GM18511 (cell line): ENCODE results near the gene MPLKIP.
A peak's percentile ranks its signal among the peaks of the same experiment; 100 is the strongest.
"Not testable (repeated sequence)": the region's sequence is repeated elsewhere in the genome, so short reads cannot be mapped to it uniquely, and the experiment has no call there.

Experiments used
- ATAC-seq: cut with Tn5 transposase; IDR thresholded peaks from one replicate; pipeline ENCODE4 v1.9.1; 2021; ENCODE audit warnings: mild to moderate bottlenecking, moderate library complexity; ENCODE audit not compliant: unreplicated experiment

The MPLKIP gene

GRCh38 chr7:40134428-40135316 lies at the start of gene MPLKIP, which contains the start of gene SUGCT:
MPLKIP (minus strand) TSS chr7:40134622; CDS start chr7:40134567, 55 bp downstream.
SUGCT (plus strand) TSS chr7:40135005.
- peak; percentile 93 for ATAC-seq

DNA sequence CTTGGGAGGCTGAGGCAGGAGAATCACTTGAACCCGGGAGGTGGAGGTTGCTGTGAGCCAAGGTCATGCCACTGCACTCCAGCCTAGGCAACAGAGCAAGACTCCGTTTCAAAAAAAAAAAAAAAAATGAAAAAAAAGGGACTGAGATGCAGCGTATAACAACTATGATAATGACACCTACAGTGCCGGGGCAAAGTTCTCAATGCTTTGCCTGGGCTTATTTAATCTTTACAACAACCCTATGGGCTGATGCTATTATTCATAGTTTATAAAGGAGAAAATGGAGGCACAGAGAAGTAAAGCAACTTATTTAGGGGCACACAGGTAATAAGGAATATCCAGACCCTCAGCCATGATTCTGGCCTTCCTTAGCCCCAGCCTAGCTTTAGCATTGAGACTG lies 48.0 kb upstream of the MPLKIP start:
- no peak for ATAC-seq

DNA sequence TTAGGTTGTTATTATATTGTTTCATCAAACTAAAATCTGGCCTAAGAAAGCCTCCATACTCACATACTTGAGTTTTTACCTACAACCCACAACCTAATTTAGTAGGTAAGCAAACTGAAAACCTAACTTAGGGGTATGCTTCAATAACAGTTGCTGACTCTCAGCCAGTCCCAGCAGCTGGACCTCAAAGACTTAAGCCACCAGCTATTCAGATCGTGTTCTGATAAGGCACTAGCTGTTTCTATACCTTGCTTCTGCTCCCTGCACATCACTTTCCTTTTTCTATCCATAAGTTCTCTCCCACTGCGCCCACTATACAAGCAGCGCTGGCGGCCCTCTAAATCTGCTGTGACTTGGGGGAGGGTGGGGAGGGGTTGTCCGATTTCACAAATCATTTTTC lies 42.6 kb upstream of the MPLKIP start:
- no peak for ATAC-seq

GRCh38 chr7:40175725-40176510 lies 41.5 kb upstream of the MPLKIP start:
- no peak for ATAC-seq

DNA sequence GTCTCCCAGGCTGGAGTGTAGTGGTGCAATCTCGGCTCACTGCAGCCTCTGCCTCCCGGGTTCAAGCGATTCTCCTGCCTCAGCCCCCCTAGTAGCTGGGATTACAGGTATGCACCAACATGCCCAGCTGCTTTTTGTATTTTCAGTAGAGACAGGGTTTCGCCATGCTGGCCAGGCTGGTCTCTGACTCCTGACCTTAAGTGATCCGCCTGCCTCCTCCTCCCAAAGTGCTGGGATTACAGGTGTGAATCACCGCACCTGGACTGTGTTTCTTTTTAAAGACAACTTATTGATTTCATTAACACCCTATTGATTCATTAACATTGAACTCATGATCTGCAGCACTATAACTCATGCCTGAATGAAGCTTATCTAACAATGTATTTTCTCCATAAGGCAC lies 40.8 kb upstream of the MPLKIP start:
- not testable (repeated sequence) for ATAC-seq

DNA sequence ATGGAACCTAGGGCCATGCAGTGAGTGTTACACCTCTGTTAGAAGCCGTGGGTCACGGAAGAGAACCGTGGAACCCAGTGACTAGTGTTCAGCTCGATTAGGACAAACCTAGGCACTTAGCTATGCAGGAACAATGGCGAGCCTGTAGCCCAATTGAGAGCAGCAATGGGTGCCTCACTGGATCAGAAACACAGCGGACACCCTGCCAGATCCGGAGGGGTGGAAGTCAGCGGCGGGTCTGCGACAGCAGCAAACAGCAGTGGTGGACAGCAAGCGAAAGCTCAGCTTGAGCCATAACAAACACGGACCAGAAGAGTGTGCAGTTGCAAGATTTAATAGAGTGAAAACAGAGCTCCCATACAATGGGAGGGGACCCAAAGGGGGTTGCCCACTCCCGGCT lies 38.7 kb upstream of the MPLKIP start:
- not testable (repeated sequence) for ATAC-seq

- ATAC-seq, result not testable (repeated sequence)
Observed at GRCh38 chr7:40168266-40168665, 33.8 kb upstream of the MPLKIP start.

GRCh38 chr7:40167291-40167690 lies 32.9 kb upstream of the MPLKIP start:
- ATAC-seq, result no peak

- no peak for ATAC-seq
Observed at GRCh38 chr7:40165216-40165615, 30.8 kb upstream of the MPLKIP start.

- no peak for ATAC-seq
Observed at GRCh38 chr7:40162516-40162915, 28.1 kb upstream of the MPLKIP start.

- no peak for ATAC-seq
Observed at GRCh38 chr7:40156988-40157387, 22.6 kb upstream of the MPLKIP start.

GRCh38 chr7:40151504-40151903 lies 17.1 kb upstream of the MPLKIP start:
- ATAC-seq, result no peak

- ATAC-seq, result no peak
Observed at GRCh38 chr7:40148671-40149070, 14.2 kb upstream of the MPLKIP start.

DNA sequence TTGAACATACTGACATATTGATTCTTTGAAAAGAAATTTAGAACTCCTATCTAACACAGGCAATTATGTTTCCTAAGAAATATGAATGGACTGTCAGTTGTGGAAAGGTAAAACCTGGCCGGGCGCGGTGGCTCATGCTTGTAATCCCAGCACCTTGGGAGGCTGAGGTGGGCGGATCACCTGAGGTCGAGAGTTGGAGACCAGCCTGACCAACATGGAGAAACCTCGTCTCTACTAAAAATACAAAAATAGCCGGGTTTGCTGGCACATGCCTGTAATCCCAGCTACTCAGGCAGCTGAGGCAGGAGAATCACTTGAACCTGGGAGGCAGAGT lies 13.8 kb upstream of the MPLKIP start:
- not testable (repeated sequence) for ATAC-seq

DNA sequence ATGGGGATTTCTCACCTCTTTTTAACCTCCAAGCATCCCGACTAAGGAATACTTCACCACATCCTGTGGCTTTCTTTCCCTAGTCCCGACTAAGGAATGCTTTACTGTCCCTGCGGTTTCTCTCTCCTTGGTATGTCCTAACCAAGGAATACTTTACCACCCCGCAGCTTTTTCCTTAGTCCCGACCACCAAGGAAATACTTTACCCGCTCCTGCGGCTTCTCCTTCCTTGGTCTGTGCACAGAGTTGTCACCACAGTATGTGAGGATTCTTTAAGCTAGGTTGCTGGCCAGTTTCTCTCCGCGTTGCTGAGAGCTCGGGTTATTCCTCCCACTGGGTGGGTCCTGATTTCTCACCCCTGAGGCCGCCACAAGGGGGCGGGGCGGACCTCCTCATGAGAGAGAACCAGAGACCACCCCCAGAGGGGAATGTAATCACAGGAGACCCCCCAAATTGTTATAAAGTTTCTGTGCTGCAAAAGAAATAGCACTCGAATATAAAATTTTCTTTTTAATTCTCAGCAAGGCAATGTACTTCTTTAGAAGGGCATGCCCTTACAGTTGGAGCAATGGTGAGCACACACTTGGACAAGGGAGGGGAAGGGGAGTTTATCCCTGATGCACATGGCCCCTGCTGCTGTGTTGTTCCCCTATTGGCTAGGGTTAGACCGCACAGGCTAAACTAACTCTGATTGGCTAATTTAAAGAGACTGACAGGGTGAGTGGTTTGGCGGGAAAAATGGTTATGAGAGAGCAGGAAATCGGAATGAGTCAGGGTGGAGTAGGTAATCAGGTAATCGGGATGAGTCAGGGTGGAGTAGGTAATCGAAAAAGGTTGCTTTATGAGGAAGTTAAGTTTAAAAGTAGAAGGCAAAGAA lies 13.2 kb upstream of the MPLKIP start:
- ATAC-seq, result no peak

- not testable (repeated sequence) for ATAC-seq
Observed at GRCh38 chr7:40145596-40146130, 11.2 kb upstream of the MPLKIP start.

- not testable (repeated sequence) for ATAC-seq
Observed at GRCh38 chr7:40141916-40142315, 7.5 kb upstream of the MPLKIP start.

- ATAC-seq, result not testable (repeated sequence)
Observed at GRCh38 chr7:40139891-40140290, 5.5 kb upstream of the MPLKIP start.

- ATAC-seq, result no peak
Observed at GRCh38 chr7:40138973-40139372, 4.6 kb upstream of the MPLKIP start.

- no peak for ATAC-seq
Observed at GRCh38 chr7:40137563-40137962, 3.1 kb upstream of the MPLKIP start.

DNA sequence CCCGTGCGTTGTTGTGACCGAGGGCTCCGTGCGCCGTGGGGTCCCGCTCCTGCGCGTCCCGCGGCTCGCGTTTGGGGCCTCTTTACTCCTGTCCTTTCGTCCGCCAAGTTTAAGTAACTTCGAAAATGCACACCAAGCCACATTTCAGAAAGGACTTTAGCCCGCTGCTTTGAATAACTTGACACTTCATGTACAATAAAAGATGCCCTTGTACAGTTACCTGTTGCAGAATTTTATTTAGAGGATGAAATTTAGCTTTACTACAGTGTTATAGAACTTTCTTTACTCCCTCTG lies 842 bp upstream of the MPLKIP start:
- ATAC-seq, result no peak
